ENCODE data around the gene STPG4. TPM values are rescaled to one million over a fixed set of nuclear protein-coding genes. Genes with fewer than 3 reads are reported as not detected.
"Not testable (repeated sequence)": the region's sequence is repeated elsewhere in the genome, so short reads cannot be mapped to it uniquely, and the experiment has no call there.

The STPG4 gene
- total RNA-seq, 2 donors from 2014 or later = 0.21 TPM; not detected in 1

DNA sequence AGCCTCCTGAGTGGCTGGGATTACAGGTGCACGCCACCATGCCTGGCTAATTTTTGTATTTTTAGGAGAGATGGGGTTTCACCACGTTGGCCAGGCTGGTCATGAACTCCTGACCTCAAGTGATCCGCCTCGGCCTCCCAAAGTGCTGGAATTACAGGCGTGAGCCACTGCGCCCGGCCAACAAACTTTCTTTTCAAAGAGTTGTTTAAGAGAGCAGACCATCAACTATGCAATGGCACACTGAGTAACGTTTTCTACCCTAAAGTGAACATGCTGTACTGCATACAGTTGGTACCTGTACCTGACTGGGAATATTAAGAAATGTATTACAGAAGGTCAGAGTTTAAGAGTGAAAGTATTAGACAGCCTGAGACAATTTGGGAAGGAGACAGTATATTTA is 13.8 kb upstream of the STPG4 start:
- Mint-ChIP-seq H3K27ac (peak overlapping the region; percentile 75), H3K4me1 (peaks cover 41% of the 10 kb centered on the region)
- DNase-seq; H3K9me3 ChIP-seq (ENCODE audit: control insufficient read depth, low read length, poor library complexity, severe bottlenecking); H3K27me3 Mint-ChIP-seq; H3K36me3 Mint-ChIP-seq (ENCODE audit: low read depth); H3K4me3 Mint-ChIP-seq; ATAC-seq: not testable (repeated sequence)

DNA sequence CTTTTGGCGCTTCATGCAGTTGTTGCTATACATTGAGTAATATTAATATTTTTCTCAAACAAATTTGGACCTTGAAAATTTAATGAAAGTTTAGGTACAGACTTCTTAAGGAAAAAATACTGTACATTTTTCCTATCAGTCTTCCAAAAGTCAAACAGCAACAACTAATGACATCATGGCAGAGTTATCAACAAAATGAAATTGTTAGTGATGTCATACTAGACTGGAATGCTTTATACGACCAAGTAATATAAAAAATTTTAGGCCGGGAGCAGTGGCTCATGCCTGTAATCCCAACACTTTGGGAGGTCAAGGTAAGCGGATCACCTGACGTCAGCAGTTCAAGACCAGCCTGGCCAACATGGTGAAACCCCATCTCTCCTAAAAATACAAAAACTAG is 12.0 kb upstream of the STPG4 start:
- H3K9me3 ChIP-seq (ENCODE audit: control insufficient read depth, low read length, poor library complexity, severe bottlenecking) = no peaks in the 10 kb centered on the region
- Mint-ChIP-seq H3K4me3 (no peak overlapping the region), H3K36me3 (ENCODE audit: low read depth) (peaks cover 8% of the 10 kb centered on the region), H3K27me3 (no peaks in the 10 kb centered on the region), H3K4me1 (peaks cover 35% of the 10 kb centered on the region), H3K27ac (no peak overlapping the region)
- ATAC-seq = no peak
- DNase-seq = no peak

DNA sequence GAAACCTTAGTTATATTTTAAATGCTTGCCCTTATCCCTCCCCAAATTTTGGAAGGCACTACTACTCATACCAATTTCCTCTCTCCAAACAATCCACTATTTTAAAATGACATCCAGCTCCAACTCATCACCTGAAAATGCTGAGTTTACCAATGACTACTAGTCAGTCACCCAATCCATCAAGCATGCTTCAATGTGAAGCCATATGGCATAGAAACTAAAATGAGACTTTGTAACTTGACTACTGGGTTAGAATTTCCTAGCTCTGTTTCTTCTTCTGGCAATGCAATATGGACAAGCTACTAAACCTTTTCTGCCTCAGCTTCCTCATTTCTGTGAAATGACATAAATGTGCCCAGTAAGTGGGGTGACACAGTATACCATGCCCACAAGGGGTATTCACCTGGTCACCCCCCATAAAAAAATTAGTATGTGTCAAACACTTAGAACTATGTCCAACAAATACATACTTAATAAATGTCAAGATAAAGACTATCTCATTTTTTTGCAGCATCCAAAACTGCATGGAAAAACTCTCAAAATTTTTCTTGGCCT is 10.0 kb upstream of the STPG4 start:
- H3K4me3 Mint-ChIP-seq = no peak overlapping the region
- H3K4me1 Mint-ChIP-seq = peaks cover 25% of the 10 kb centered on the region
- H3K27me3 Mint-ChIP-seq = no peaks in the 10 kb centered on the region
- H3K36me3 Mint-ChIP-seq (ENCODE audit: low read depth) = peaks cover 9% of the 10 kb centered on the region
- DNase-seq = no peak
- no peak for ATAC-seq
- H3K9me3 ChIP-seq (ENCODE audit: control insufficient read depth, low read length, poor library complexity, severe bottlenecking) = no peaks in the 10 kb centered on the region
- H3K27ac Mint-ChIP-seq = peak overlapping the region; percentile 57

DNA sequence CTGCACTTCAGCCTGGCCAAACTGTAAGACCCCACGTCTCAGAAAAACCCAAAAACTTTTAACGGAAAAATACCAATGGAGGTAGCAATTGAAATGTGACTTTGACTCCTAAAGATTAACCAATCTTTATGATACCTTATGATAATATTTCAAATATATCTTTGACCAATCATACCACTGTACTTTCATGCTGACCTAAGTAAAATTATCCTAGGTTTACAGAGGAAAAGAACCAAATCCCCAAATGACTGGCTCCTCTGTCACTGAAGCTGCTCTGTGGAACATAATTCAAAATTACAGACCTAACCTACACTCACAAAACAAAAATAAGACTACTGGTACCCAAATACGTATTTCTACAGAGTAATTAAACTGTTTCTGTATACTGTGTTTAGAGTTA is 7.7 kb upstream of the STPG4 start:
- H3K9me3 ChIP-seq (ENCODE audit: control insufficient read depth, low read length, poor library complexity, severe bottlenecking) = no peaks in the 10 kb centered on the region
- no peaks in the 10 kb centered on the region for H3K27me3 Mint-ChIP-seq
- DNase-seq (no peak), ATAC-seq (no peak)
- peak overlapping the region; percentile 32 for H3K27ac Mint-ChIP-seq
- no peak overlapping the region for H3K4me3 Mint-ChIP-seq
- peaks cover 25% of the 10 kb centered on the region for H3K4me1 Mint-ChIP-seq
- peaks cover 11% of the 10 kb centered on the region for H3K36me3 Mint-ChIP-seq (ENCODE audit: low read depth)

DNA sequence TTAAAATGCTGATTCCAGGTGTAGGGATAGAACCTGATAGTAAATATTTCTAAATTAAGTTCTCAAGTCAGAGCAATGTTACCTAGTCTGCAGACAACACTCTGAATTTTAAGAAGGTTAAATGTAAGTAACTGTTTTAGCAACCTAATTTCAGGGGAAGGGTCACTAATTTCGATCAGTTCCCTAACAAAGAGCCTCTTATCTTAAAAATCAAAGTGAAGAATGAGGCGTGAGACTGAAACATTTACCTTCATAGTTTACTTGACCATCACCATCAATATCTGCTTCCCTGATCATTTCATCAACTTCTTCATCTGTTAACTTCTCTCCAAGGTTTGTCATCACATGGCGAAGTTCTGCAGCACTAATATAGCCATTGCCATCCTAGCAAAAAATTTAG is 6.4 kb upstream of the STPG4 start:
- H3K9me3 ChIP-seq (ENCODE audit: control insufficient read depth, low read length, poor library complexity, severe bottlenecking) = no peaks in the 10 kb centered on the region
- no peak overlapping the region for H3K27ac Mint-ChIP-seq
- peaks cover 13% of the 10 kb centered on the region for H3K36me3 Mint-ChIP-seq (ENCODE audit: low read depth)
- no peaks in the 10 kb centered on the region for H3K27me3 Mint-ChIP-seq
- ATAC-seq = no peak
- H3K4me1 Mint-ChIP-seq = peaks cover 23% of the 10 kb centered on the region
- no peak for DNase-seq
- no peak overlapping the region for H3K4me3 Mint-ChIP-seq

DNA sequence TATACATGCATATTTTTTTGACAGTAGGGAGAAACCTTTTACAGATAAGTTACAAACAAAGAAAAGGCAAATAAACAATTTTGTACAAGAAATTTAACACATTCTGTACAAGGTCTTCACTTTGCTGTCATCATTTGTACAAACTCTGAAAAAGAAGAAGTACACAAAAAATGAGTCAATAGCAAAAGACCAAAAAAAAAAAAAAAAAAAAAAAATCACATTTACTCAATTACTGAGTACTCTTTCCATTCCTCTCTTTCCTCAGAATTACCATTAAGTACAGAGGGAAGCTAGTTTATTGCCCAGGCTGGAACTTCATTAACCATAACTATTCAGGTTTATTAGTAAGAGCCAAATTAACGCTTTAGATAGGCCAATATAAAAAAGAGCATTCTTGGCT is 5.6 kb upstream of the STPG4 start:
- DNase-seq = no peak
- Mint-ChIP-seq H3K36me3 (ENCODE audit: low read depth) (peaks cover 13% of the 10 kb centered on the region), H3K4me3 (no peak overlapping the region), H3K4me1 (peaks cover 23% of the 10 kb centered on the region), H3K27me3 (no peaks in the 10 kb centered on the region), H3K27ac (no peak overlapping the region)
- no peaks in the 10 kb centered on the region for H3K9me3 ChIP-seq (ENCODE audit: control insufficient read depth, low read length, poor library complexity, severe bottlenecking)
- no peak for ATAC-seq

DNA sequence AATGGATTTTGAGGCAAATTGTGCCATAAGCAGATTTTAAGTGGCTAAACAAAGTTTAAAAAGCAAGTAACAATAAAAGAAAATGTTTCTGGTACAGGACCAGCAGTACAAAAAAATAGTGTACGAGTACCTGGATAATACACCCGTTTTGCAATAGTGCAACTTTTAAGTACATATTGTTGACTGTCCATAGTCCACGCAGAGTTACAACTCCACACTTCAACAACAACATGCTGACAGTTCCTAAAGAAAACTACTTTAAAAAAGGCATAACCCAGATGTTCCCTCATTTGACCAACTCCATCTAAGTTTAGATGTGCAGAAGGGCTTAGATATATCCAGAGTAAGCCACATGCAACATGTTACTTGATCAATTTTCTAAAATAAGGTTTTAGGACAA is 5.1 kb upstream of the STPG4 start:
- DNase-seq (no peak), ATAC-seq (no peak)
- no peak overlapping the region for H3K27ac Mint-ChIP-seq
- peaks cover 20% of the 10 kb centered on the region for H3K4me1 Mint-ChIP-seq
- no peaks in the 10 kb centered on the region for H3K27me3 Mint-ChIP-seq
- H3K9me3 ChIP-seq (ENCODE audit: control insufficient read depth, low read length, poor library complexity, severe bottlenecking) = no peaks in the 10 kb centered on the region
- no peak overlapping the region for H3K4me3 Mint-ChIP-seq
- H3K36me3 Mint-ChIP-seq (ENCODE audit: low read depth) = peaks cover 13% of the 10 kb centered on the region

DNA sequence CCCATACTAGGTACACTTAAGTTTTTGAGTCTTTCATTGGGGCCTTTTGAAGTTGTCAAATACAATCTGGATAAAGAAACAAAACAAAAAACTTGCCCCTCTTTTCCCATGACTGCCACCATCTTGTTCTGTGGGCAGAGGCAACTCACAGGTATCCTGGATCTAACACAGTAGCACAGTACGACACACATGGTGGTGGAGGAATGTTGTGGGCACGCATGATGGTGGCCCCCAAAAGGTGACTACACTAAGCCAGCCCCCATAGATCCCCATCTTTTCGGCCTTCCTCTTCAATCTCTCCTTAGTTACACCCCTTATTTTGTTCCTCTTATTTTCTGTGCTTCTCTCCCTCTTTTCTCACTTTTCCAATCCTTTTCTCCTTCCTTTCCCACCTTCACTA is 4.5 kb upstream of the STPG4 start:
- Mint-ChIP-seq H3K27me3 (no peaks in the 10 kb centered on the region), H3K4me3 (peak overlapping the region; percentile 5), H3K36me3 (ENCODE audit: low read depth) (peaks cover 10% of the 10 kb centered on the region), H3K4me1 (peaks cover 14% of the 10 kb centered on the region), H3K27ac (no peak overlapping the region)
- ATAC-seq (no peak), DNase-seq (no peak)
- H3K9me3 ChIP-seq (ENCODE audit: control insufficient read depth, low read length, poor library complexity, severe bottlenecking) = no peaks in the 10 kb centered on the region

DNA sequence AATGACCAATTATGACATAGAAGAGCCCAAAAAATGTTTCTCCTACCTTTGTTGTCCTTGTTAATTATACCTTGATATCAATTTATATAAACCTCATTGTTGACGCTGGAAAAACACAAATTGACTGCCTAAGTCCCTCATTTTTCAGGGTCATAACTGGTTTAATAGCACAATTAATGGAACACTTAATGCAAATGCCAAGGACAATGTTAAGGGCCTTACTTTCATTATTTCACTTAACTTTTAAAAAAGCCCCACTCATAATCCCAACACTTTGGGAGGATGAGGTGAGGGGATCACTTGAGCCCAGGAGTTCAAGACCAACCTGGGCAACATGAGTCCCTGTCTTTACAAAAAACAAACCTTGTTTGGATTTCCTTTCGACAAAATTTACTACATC is 3.5 kb upstream of the STPG4 start:
- Mint-ChIP-seq H3K27me3 (no peaks in the 10 kb centered on the region), H3K4me1 (peaks cover 14% of the 10 kb centered on the region), H3K36me3 (ENCODE audit: low read depth) (peaks cover 11% of the 10 kb centered on the region), H3K27ac (no peak overlapping the region), H3K4me3 (no peak overlapping the region)
- no peaks in the 10 kb centered on the region for H3K9me3 ChIP-seq (ENCODE audit: control insufficient read depth, low read length, poor library complexity, severe bottlenecking)
- no peak for ATAC-seq
- no peak for DNase-seq

DNA sequence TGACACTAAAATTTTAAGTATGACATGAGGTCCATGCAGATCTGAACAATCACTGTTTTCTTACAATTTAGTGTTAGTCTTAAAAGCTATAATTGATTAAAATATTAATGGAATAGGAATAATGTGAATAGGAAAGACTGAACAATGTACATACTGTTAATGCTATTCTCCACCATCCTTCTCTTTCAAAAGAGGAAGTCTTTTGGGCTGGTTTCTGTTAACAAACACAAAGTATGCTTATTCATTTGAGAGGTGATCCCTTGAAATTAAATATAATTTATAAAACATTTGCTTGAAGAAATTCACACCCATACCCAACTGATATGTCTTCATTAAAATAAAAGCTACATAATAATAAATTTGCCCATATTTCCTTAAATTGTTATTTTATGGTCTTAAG is 2.3 kb downstream of the STPG4 start:
- DNase-seq (no peak), ATAC-seq (no peak)
- Mint-ChIP-seq H3K36me3 (ENCODE audit: low read depth) (peaks cover 8% of the 10 kb centered on the region), H3K27me3 (no peaks in the 10 kb centered on the region), H3K4me1 (peaks cover 4% of the 10 kb centered on the region), H3K27ac (no peak overlapping the region), H3K4me3 (no peak overlapping the region)
- no peaks in the 10 kb centered on the region for H3K9me3 ChIP-seq (ENCODE audit: control insufficient read depth, low read length, poor library complexity, severe bottlenecking)

DNA sequence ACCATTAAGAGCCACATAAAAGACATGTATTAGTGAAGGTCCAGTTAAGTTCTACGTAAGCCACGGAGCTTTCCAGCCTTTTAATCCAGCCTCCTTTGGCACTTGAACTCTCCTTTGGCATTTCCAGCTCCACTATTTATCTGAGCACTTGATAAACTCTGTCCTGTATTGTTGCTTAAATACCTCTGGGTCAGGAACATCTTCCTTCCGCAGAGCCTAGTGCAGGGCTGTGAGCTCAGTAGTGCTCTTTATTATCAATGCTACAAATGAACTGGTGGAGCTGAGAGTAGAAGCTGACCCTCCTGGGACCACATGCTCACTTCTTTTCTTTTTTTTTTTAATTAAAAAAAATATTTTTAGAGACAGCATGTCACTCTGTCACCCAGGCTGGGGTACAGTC is 4.9 kb downstream of the STPG4 start:
- no peaks in the 10 kb centered on the region for H3K4me1 Mint-ChIP-seq
- H3K36me3 Mint-ChIP-seq (ENCODE audit: low read depth) = peaks cover 6% of the 10 kb centered on the region
- H3K27ac Mint-ChIP-seq = no peak overlapping the region
- no peak for DNase-seq
- no peak for ATAC-seq
- no peaks in the 10 kb centered on the region for H3K27me3 Mint-ChIP-seq
- no peaks in the 10 kb centered on the region for H3K9me3 ChIP-seq (ENCODE audit: control insufficient read depth, low read length, poor library complexity, severe bottlenecking)
- H3K4me3 Mint-ChIP-seq = no peak overlapping the region

DNA sequence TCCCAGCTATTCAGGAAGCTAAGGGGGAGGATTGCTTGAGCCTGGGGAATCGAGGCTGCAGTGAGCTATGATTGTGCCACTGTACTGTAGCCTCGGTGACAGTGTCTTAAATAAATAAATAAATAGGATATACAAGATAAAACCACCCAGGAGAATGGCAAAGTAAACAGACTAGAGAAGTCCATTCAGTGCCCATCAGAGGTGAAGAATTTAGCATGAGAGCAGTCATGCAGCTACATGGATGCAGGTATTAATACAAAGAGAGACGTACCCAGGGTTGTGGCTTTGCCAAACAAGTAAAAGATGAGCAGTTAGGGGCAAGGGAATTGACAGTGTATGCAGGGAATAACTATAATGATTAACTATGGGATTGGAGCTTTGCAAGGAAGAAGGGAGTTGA is 8.1 kb downstream of the STPG4 start:
- DNase-seq (no peak), ATAC-seq (no peak)
- H3K36me3 Mint-ChIP-seq (ENCODE audit: low read depth) = peaks cover 4% of the 10 kb centered on the region
- no peak overlapping the region for H3K27ac Mint-ChIP-seq
- no peaks in the 10 kb centered on the region for H3K27me3 Mint-ChIP-seq
- no peaks in the 10 kb centered on the region for H3K9me3 ChIP-seq (ENCODE audit: control insufficient read depth, low read length, poor library complexity, severe bottlenecking)
- no peak overlapping the region for H3K4me3 Mint-ChIP-seq
- no peaks in the 10 kb centered on the region for H3K4me1 Mint-ChIP-seq

DNA sequence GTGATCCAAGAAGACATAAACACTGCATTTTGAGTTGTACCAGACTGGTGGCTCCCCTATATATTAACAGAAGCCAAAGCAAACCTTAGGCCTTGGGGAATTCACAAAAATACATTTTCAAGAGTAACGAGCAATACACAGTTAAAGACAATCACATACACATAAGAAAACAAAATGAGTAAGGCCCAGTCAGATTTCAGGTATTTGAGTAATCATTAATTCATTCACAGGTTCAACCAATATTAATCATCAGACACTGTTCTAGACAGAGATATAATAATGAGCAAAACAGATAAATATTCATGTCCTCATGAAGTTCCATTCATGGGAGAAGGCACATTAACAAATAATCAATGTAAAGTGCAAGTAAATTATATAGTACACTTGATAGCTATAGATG is 9.6 kb downstream of the STPG4 start:
- no peaks in the 10 kb centered on the region for H3K9me3 ChIP-seq (ENCODE audit: control insufficient read depth, low read length, poor library complexity, severe bottlenecking)
- Mint-ChIP-seq H3K27ac (no peak overlapping the region), H3K27me3 (no peaks in the 10 kb centered on the region), H3K4me1 (no peaks in the 10 kb centered on the region), H3K36me3 (ENCODE audit: low read depth) (peaks cover 2% of the 10 kb centered on the region), H3K4me3 (no peak overlapping the region)
- DNase-seq (no peak), ATAC-seq (no peak)

DNA sequence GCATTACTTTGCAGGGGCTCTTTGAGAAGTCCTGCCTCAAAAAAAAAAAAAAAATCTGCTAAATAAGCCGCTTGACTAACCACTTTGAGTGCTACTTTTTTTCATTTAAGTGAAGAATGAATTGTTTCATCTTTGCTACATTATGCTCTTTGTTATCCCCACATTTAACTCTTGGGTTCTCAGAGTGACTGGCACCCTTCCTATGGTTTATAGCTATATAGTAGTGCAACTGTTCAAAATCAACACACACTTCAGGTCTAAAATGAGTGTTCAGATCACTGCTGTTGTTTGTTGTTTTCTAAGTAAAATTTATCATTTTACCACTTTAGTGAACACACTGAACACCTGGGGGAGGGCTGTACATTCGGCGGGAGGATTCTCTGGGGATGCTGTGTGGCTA is 13.6 kb downstream of the STPG4 start:
- no peak overlapping the region for H3K4me3 Mint-ChIP-seq

More for the DNA sequence above, 13.6 kb downstream of the STPG4 start:
- Mint-ChIP-seq H3K27ac (no peak overlapping the region), H3K36me3 (ENCODE audit: low read depth) (no peaks in the 10 kb centered on the region), H3K4me1 (no peaks in the 10 kb centered on the region), H3K27me3 (no peaks in the 10 kb centered on the region)
- DNase-seq (no peak), ATAC-seq (no peak)
- H3K9me3 ChIP-seq (ENCODE audit: control insufficient read depth, low read length, poor library complexity, severe bottlenecking) = no peaks in the 10 kb centered on the region
